Measurements from ENCODE around the gene IRAG1. TPM values are rescaled to one million over a fixed set of nuclear protein-coding genes. Genes with fewer than 3 reads are reported as not detected.

IRAG1 gene
- total and polyA plus RNA-seq, 2 donors (not counting 1 experiment from before 2014, with no cell fraction given): 0.27 to 0.32 TPM

- WGBS (ENCODE audit: insufficient coverage): 89% methylated on average over 1 of the region's 4 CpGs
- Histone ChIP-seq H3K4me2 (replicated peaks; ENCODE audit: low read depth, low read length, poor library complexity, severe bottlenecking) (peak overlapping the region; percentile 26), H3K27me3 (replicated peaks in 1 of 4; ENCODE audit: control extremely low read depth in 1 of 4, control insufficient read depth in 3 of 4, insufficient read depth in 4 of 4, low read length in 3 of 4) (no peaks in the 10 kb centered on the region), H3K27ac (ENCODE audit: low read length in 2 of 2) (no peak overlapping the region), H3K9ac (ENCODE audit: low read length) (no peak overlapping the region), H4K20me1 (ENCODE audit: control insufficient read depth, insufficient read depth, low read length, poor library complexity, severe bottlenecking) (no peaks in the 10 kb centered on the region), H3K79me2 (ENCODE audit: control insufficient read depth, insufficient read depth, low read length) (no peaks in the 10 kb centered on the region), H3K4me3 (ENCODE audit: control extremely low read depth in 1 of 5, extremely low read depth in 1 of 5, insufficient read depth in 1 of 5, low read depth in 2 of 5, low read length in 4 of 5) (peak overlapping the region in 1 of 5 experiments; percentile 1), H3K9me3 (ENCODE audit: control extremely low read depth in 1 of 3, control insufficient read depth in 2 of 3, insufficient read depth in 1 of 3, low read length in 2 of 3) (peaks cover 0 to 4% (median 0%) of the 10 kb centered on the region in 3 donors), H3K4me1 (ENCODE audit: control insufficient read depth in 2 of 2, insufficient read depth in 2 of 2, low read length in 2 of 2) (peaks cover 60 to 66% of the 10 kb centered on the region in 2 donors), H3K36me3 (replicated peaks in 1 of 2; ENCODE audit: control extremely low read depth in 1 of 2, control insufficient read depth in 1 of 2, extremely low read depth in 1 of 2, insufficient read depth in 2 of 2, low read length in 1 of 2) (no peaks in the 10 kb centered on the region), H2AFZ (ENCODE audit: insufficient read depth, low read depth, low read length, poor library complexity, severe bottlenecking) (peak overlapping the region; percentile 47)
- H3K4me3 Mint-ChIP-seq: no peak overlapping the region
- DNase-seq (peak; percentile 79), ATAC-seq (ENCODE audit: low read depth) (peak; percentile 69)
- H3K9me3 Mint-ChIP-seq (ENCODE audit: insufficient read depth): no peaks in the 10 kb centered on the region
- TF ChIP-seq, protein P1, sequence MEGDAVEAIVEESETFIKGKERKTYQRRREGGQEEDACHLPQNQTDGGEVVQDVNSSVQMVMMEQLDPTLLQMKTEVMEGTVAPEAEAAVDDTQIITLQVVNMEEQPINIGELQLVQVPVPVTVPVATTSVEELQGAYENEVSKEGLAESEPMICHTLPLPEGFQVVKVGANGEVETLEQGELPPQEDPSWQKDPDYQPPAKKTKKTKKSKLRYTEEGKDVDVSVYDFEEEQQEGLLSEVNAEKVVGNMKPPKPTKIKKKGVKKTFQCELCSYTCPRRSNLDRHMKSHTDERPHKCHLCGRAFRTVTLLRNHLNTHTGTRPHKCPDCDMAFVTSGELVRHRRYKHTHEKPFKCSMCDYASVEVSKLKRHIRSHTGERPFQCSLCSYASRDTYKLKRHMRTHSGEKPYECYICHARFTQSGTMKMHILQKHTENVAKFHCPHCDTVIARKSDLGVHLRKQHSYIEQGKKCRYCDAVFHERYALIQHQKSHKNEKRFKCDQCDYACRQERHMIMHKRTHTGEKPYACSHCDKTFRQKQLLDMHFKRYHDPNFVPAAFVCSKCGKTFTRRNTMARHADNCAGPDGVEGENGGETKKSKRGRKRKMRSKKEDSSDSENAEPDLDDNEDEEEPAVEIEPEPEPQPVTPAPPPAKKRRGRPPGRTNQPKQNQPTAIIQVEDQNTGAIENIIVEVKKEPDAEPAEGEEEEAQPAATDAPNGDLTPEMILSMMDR (IDR thresholded peaks at IDR 0.05): peak; percentile 63
- TF ChIP-seq EZH2 (IDR thresholded peaks at IDR 0.05; ENCODE audit: borderline replicate concordance, insufficient read depth, low read depth, low read length, poor library complexity, severe bottlenecking): no peak
- POLR2A ChIA-PET: interaction anchor here (1.1 kb wide), 1 partner anchor 90 kb away, joined by 3 read pairs; no protein-coding TSS in a partner anchor
- intact Hi-C loops (cut with micrococcal nuclease): loop anchor here (1.0 to 10.0 kb wide), 5 partner anchors 81 to 241 kb away; partner anchors contain the start of gene RNF141
- H3K27ac Mint-ChIP-seq: peak overlapping the region; percentile 2
- no peaks in the 10 kb centered on the region for H3K27me3 Mint-ChIP-seq
- CTCF ChIA-PET: interaction anchor here (0.6 to 6.9 kb wide), 36 partner anchors 9 to 248 kb away, joined by 3 to 57 read pairs (median 5); partner anchors contain the start of genes LYVE1 and RNF141
- H3K4me1 Mint-ChIP-seq: peaks cover 82% of the 10 kb centered on the region
Measured at GRCh38 chr11:10653946-10654810, 39.4 kb downstream of the IRAG1 start.

Measured in B cell (primary cell).